ENCODE measurements around the gene LPP. TPM values are rescaled to one million over a fixed set of nuclear protein-coding genes. Genes with fewer than 3 reads are reported as not detected.
"Not testable (repeated sequence)": the region's sequence is repeated elsewhere in the genome, so short reads cannot be mapped to it uniquely, and the experiment has no call there.

Gene LPP
- total RNA-seq, 2 experiments from 2014 or later = 49.6 to 54.3 TPM

DNA sequence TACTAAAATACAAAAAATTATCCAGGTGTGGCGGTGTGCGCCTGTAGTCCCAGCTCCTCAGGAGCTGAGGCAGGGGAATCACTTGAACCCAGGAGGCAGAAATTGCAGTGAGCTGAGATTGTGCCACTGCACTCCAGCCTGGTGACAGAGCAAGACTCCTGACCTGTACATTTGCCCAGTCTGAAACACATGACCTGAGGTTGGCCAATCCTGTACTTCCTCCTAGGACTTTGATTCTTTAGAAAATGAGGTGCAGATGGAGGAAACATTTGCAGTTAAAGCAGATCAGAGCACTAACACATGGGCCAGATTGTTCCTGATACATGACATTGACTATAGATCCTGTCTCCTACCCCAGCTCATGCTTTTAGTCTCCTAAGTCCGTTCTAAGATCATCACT is 28.9 kb upstream of the LPP start:
- Mint-ChIP-seq H3K9me3 (no peaks in the 10 kb centered on the region), H3K27me3 (peaks cover 2% of the 10 kb centered on the region), H3K27ac (no peak overlapping the region), H3K36me3 (no peaks in the 10 kb centered on the region), H3K4me3 (no peak overlapping the region), H3K4me1 (peaks cover 6% of the 10 kb centered on the region)
- no peak for DNase-seq
- ATAC-seq (ENCODE audit: low read depth) = no peak
- POLR2A ChIA-PET = interaction anchor here (0.5 kb wide), 1 partner anchor 20 kb away, joined by 3 read pairs; no protein-coding TSS in a partner anchor

DNA sequence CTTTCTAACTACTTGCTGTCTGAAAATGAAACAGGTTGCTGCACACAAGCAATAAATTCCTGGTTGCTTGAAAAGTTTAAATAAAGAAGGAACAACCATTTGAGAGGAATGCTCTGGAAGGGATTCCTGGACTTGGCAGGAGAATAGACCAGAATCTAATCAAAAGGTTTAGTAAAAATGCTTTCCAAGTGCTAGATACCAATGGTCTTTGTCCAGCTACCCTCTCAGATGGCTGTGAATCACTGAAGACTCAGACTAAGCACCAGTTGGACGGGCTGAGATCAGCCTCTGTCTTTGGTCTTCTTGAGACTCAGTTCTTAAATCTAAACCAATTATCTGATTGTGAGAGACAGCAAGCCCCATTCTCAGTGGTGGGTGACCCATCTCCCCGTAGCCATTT is 27.7 kb upstream of the LPP start:
- DNase-seq (no peak), ATAC-seq (ENCODE audit: low read depth) (no peak)
- peaks cover 6% of the 10 kb centered on the region for H3K4me1 Mint-ChIP-seq
- H3K36me3 Mint-ChIP-seq = peaks cover under 1% of the 10 kb centered on the region
- H3K4me3 Mint-ChIP-seq = no peak overlapping the region
- POLR2A ChIA-PET = no interaction called here
- no peak overlapping the region for H3K27ac Mint-ChIP-seq
- H3K27me3 Mint-ChIP-seq = no peaks in the 10 kb centered on the region
- H3K9me3 Mint-ChIP-seq = no peaks in the 10 kb centered on the region

- ATAC-seq (ENCODE audit: low read depth) = no peak
- POLR2A ChIA-PET = no interaction called here
- Mint-ChIP-seq H3K36me3 (peaks cover 4% of the 10 kb centered on the region), H3K9me3 (no peaks in the 10 kb centered on the region), H3K4me1 (peaks cover 6% of the 10 kb centered on the region), H3K27me3 (no peaks in the 10 kb centered on the region), H3K4me3 (no peak overlapping the region), H3K27ac (no peak overlapping the region)
- DNase-seq = no peak
Measured at GRCh38 chr3:188126934-188127333, 27.0 kb upstream of the LPP start.

GRCh38 chr3:188128905-188129304 is 25.1 kb upstream of the LPP start:
- POLR2A ChIA-PET = no interaction called here
- Mint-ChIP-seq H3K27ac (no peak overlapping the region), H3K36me3 (peaks cover 4% of the 10 kb centered on the region), H3K9me3 (peaks cover 3% of the 10 kb centered on the region), H3K4me1 (peaks cover 3% of the 10 kb centered on the region), H3K4me3 (no peak overlapping the region), H3K27me3 (no peaks in the 10 kb centered on the region)
- ATAC-seq (ENCODE audit: low read depth) (no peak), DNase-seq (no peak)

DNA sequence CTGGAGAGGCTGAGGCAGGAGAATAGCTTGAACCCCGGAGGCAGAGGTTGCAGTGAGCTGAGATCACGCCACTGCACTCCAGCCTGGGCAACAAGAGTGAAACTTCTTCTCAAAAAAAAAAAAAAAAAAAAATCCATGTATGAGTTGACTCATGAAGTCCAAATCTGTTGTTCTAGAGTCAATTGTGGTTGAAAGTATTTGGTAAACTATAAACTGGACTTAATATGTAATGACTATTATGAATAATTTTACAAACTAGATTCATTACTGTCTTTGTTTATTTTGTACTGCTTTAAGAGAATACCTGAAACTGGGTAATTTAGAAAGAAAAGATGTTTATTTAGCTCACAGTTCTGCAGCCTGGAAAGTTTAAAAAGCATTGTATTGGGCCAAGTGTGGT is 22.9 kb upstream of the LPP start:
- H3K4me3 Mint-ChIP-seq; H3K4me1 Mint-ChIP-seq; H3K27me3 Mint-ChIP-seq; H3K36me3 Mint-ChIP-seq; ATAC-seq (ENCODE audit: low read depth); H3K9me3 Mint-ChIP-seq; DNase-seq; H3K27ac Mint-ChIP-seq: not testable (repeated sequence)
- POLR2A ChIA-PET = interaction anchor here (0.7 kb wide), 1 partner anchor 20 kb away, joined by 5 read pairs; no protein-coding TSS in a partner anchor

GRCh38 chr3:188133219-188133618 is 20.7 kb upstream of the LPP start:
- DNase-seq = no peak
- ATAC-seq (ENCODE audit: low read depth) = no peak
- POLR2A ChIA-PET = no interaction called here
- peaks cover 5% of the 10 kb centered on the region for H3K9me3 Mint-ChIP-seq
- H3K27ac Mint-ChIP-seq = no peak overlapping the region
- no peak overlapping the region for H3K4me3 Mint-ChIP-seq
- H3K36me3 Mint-ChIP-seq = peaks cover 4% of the 10 kb centered on the region
- H3K4me1 Mint-ChIP-seq = peaks cover 10% of the 10 kb centered on the region
- no peaks in the 10 kb centered on the region for H3K27me3 Mint-ChIP-seq

DNA sequence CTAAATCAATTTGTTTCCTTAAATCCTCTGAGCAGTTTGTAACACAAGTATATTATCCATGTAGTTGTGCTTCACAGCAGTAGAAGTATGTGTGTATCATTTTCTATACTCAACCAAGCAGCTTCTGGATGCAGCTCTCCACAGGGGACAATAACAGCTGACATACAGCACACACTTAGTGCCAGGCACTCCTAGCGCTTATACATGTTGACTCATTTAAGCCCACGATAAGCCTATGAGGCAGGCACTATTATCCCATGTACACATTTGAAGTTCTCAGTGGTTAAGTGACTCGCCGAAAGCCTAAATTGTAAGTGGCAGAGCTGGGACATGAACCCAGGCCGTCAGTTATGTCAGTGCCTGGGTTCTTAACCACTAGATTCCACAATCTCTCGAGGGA is 20.3 kb upstream of the LPP start:
- no peak for DNase-seq
- peaks cover 13% of the 10 kb centered on the region for H3K4me1 Mint-ChIP-seq
- POLR2A ChIA-PET = no interaction called here
- peaks cover 5% of the 10 kb centered on the region for H3K9me3 Mint-ChIP-seq
- no peak overlapping the region for H3K27ac Mint-ChIP-seq
- no peak for ATAC-seq (ENCODE audit: low read depth)
- no peaks in the 10 kb centered on the region for H3K27me3 Mint-ChIP-seq
- peaks cover 4% of the 10 kb centered on the region for H3K36me3 Mint-ChIP-seq
- H3K4me3 Mint-ChIP-seq = no peak overlapping the region

DNA sequence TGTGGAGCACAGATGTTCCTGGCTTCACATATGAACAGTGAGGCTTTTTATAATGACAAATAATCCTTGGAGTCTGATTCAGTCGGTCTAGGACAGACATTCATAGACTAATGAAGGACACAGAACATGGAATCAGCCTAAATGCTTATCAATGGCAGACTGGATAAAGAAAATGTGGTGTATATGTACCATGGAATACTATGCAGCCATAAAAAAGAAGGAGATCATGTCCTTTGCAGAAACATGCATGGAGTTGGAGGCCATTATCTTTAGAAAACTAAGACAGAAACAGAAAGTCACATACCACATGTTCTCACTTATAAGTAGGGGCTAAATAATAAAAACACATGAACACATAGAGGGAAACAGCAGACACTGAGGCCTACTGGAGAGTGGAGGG is 19.9 kb upstream of the LPP start:
- Mint-ChIP-seq H3K4me3 (no peak overlapping the region), H3K27ac (no peak overlapping the region), H3K4me1 (peaks cover 13% of the 10 kb centered on the region), H3K36me3 (peaks cover 4% of the 10 kb centered on the region), H3K9me3 (peaks cover 5% of the 10 kb centered on the region), H3K27me3 (no peaks in the 10 kb centered on the region)
- DNase-seq (no peak), ATAC-seq (ENCODE audit: low read depth) (no peak)
- POLR2A ChIA-PET = no interaction called here

GRCh38 chr3:188134856-188135255 is 19.1 kb upstream of the LPP start:
- Mint-ChIP-seq H3K27ac (no peak overlapping the region), H3K9me3 (peaks cover 5% of the 10 kb centered on the region), H3K4me3 (no peak overlapping the region), H3K27me3 (no peaks in the 10 kb centered on the region), H3K36me3 (peaks cover 4% of the 10 kb centered on the region), H3K4me1 (peaks cover 13% of the 10 kb centered on the region)
- POLR2A ChIA-PET = no interaction called here
- DNase-seq (no peak), ATAC-seq (ENCODE audit: low read depth) (no peak)

- peaks cover 4% of the 10 kb centered on the region for H3K36me3 Mint-ChIP-seq
- H3K4me1 Mint-ChIP-seq = peaks cover 13% of the 10 kb centered on the region
- no peak overlapping the region for H3K27ac Mint-ChIP-seq
- ATAC-seq (ENCODE audit: low read depth) = no peak
- no peak for DNase-seq
- no peaks in the 10 kb centered on the region for H3K27me3 Mint-ChIP-seq
- POLR2A ChIA-PET = no interaction called here
- no peak overlapping the region for H3K4me3 Mint-ChIP-seq
- peaks cover 5% of the 10 kb centered on the region for H3K9me3 Mint-ChIP-seq
Measured at GRCh38 chr3:188135271-188135670, 18.7 kb upstream of the LPP start.

DNA sequence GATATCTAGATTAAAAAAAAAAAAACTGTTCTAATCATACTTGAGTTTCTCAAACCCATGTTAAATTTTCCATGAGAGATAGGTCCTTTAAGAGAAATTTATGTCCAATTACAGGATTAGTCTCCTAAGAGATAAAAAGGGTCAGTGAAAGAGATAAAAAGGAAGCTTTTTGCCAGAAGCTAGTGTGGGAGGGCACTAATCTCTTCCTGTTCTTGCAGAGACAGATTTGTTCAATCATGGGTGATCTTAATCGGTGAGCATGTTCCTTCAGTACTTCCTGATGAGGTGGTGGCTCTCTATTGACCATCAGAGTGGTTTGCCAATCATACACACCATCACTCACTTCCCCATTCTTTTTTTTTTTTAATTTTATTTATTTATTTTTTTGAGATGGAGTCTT is 16.9 kb upstream of the LPP start:
- peaks cover 4% of the 10 kb centered on the region for H3K27me3 Mint-ChIP-seq
- H3K9me3 Mint-ChIP-seq = peaks cover 5% of the 10 kb centered on the region
- POLR2A ChIA-PET = interaction anchor here (1.0 kb wide), 1 partner anchor 14 kb away, joined by 4 read pairs; no protein-coding TSS in a partner anchor
- H3K4me3 Mint-ChIP-seq = peak overlapping the region; percentile 2
- DNase-seq = no peak
- no peaks in the 10 kb centered on the region for H3K36me3 Mint-ChIP-seq
- no peak for ATAC-seq (ENCODE audit: low read depth)
- H3K4me1 Mint-ChIP-seq = peaks cover 13% of the 10 kb centered on the region
- no peak overlapping the region for H3K27ac Mint-ChIP-seq

- Mint-ChIP-seq H3K4me3 (no peak overlapping the region), H3K27me3 (peaks cover 7% of the 10 kb centered on the region), H3K36me3 (no peaks in the 10 kb centered on the region), H3K27ac (no peak overlapping the region), H3K9me3 (no peaks in the 10 kb centered on the region), H3K4me1 (peaks cover 17% of the 10 kb centered on the region)
- POLR2A ChIA-PET = interaction anchor here (0.8 to 1.0 kb wide), 2 partner anchors 15 to 399 kb away, joined by 3 to 4 read pairs; partner anchors contain the start of gene LPP
- ATAC-seq (ENCODE audit: low read depth) (no peak), DNase-seq (no peak)
Measured at GRCh38 chr3:188139466-188139865, 14.5 kb upstream of the LPP start.

- Mint-ChIP-seq H3K27ac (no peak overlapping the region), H3K36me3 (peaks cover 10% of the 10 kb centered on the region), H3K4me1 (peaks cover 22% of the 10 kb centered on the region), H3K27me3 (peaks cover 7% of the 10 kb centered on the region), H3K9me3 (peaks cover 6% of the 10 kb centered on the region), H3K4me3 (no peak overlapping the region)
- DNase-seq (no peak), ATAC-seq (ENCODE audit: low read depth) (no peak)
- POLR2A ChIA-PET = no interaction called here
Measured at GRCh38 chr3:188146219-188146618, 7.7 kb upstream of the LPP start.

GRCh38 chr3:188147782-188148181 is 6.2 kb upstream of the LPP start:
- H3K4me3 Mint-ChIP-seq = peak overlapping the region; percentile 44
- DNase-seq (no peak), ATAC-seq (ENCODE audit: low read depth) (no peak)
- peak overlapping the region; percentile 55 for H3K27ac Mint-ChIP-seq
- H3K4me1 Mint-ChIP-seq = peaks cover 26% of the 10 kb centered on the region
- POLR2A ChIA-PET = no interaction called here
- H3K36me3 Mint-ChIP-seq = peaks cover 10% of the 10 kb centered on the region
- H3K27me3 Mint-ChIP-seq = no peaks in the 10 kb centered on the region
- H3K9me3 Mint-ChIP-seq = peaks cover 6% of the 10 kb centered on the region

DNA sequence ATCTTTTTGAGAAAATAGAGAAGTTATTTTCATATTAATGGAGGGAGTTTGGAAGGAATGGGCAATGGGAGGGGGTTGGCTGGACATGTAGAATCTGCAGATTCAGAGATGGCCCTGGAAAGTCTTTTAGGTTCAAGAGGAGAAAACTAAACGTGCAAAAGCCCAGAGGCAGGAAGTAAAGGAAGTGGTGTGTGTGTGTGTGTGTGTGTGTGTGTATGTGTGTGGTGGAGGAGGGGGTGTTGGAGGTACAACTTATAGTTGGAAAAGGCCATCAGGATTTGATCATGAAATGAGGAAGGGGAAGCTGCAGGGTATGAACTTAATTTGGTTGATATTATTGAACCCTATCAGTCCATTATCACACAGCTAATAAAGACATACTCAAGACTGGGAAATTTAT is 5.6 kb upstream of the LPP start:
- Mint-ChIP-seq H3K9me3 (peaks cover 6% of the 10 kb centered on the region), H3K36me3 (peaks cover 10% of the 10 kb centered on the region), H3K4me1 (peaks cover 28% of the 10 kb centered on the region), H3K27me3 (no peaks in the 10 kb centered on the region), H3K27ac (peak overlapping the region; percentile 55), H3K4me3 (peak overlapping the region; percentile 44)
- POLR2A ChIA-PET = no interaction called here
- ATAC-seq (ENCODE audit: low read depth) (no peak), DNase-seq (no peak)
